K562 (cell line): ENCODE measurements around the gene ILKAP. TPM values are rescaled to one million over a fixed set of nuclear protein-coding genes. Genes with fewer than 3 reads are reported as not detected.

Experiments
- ATAC-seq: fragments of 200-7000 bp; cut with Tn5 transposase; 3 replicates; pipeline ENCODE4 v1.9.1; 2020; ENCODE audit warnings: moderate library complexity
- BruUV-seq: library from RNA; stranded (reverse); fragments of 400-500 nt; replicated peaks from 2 replicates; lab custom pipeline; 2021; lab: Mats Ljungman, UMichigan
- CTCF ChIA-PET: fragments of 300-600 bp; formaldehyde crosslinking; extraction: SDS; loops from one replicate; lab custom pipeline; 2021; ENCODE audit warnings: low intra/inter-chr PET ratio; lab: Yijun Ruan, JAX
- POLR2A ChIA-PET: fragments of 300-600, 350-650 bp; sonication (Branson Sonifier 250); formaldehyde crosslinking; extraction: SDS; loops from one replicate; lab custom pipeline; 2021; ENCODE audit warnings: antibody characterized with exemption, inconsistent platforms; lab: Yijun Ruan, JAX
- DNase-seq, 4 experiments: peaks; one replicate each; pipeline versions ENCODE4 v3.0.0 to v3.0.0-alpha.2; 2011 to 2018; ENCODE audit warnings: low spot score in 3 of 4, mixed read lengths in 3 of 4; ENCODE audit errors: extremely low read depth in 1 of 4
- FAIRE-seq: peaks from 2 replicates; lab custom pipeline; 2011; peaks lifted over from hg19 to GRCh38; lab: Jason Lieb, UNC
- H2AFZ ChIP-seq: 2 replicates; pipeline ENCODE4 v1.6.0; 2011; ENCODE audit warnings: low read depth, low read length, control low read depth, inconsistent platforms
- H3K27ac ChIP-seq: fragments of 200-600 bp; 3 replicates; pipeline ENCODE4 v1.8.0; 2011; ENCODE audit warnings: low read depth, mild to moderate bottlenecking, control low read depth, inconsistent platforms, low read length, moderate library complexity, mixed read lengths; ENCODE audit errors: extremely low read depth
- H3K27me3 ChIP-seq, 2 experiments: fragments of 300-600 bp in 1 of 2; 2 replicates in 1 of 2; 3 replicates in 1 of 2; pipeline versions ENCODE4 v1.6.0 to v1.8.0; 2011; ENCODE audit warnings: inconsistent platforms in 2 of 2, low read length in 2 of 2, mild to moderate bottlenecking in 1 of 2, mixed read lengths in 1 of 2, moderate library complexity in 1 of 2; ENCODE audit not compliant: control insufficient read depth in 2 of 2, insufficient read depth in 2 of 2
- H3K36me3 ChIP-seq: fragments of 300-600 bp; 3 replicates; pipeline ENCODE4 v1.8.0; 2011; ENCODE audit warnings: mild to moderate bottlenecking, low read length, inconsistent platforms; ENCODE audit not compliant: control insufficient read depth, insufficient read depth
- H3K4me1 ChIP-seq, 2 experiments: fragments of 200-600 bp in 1 of 2; replicated peaks in 1 of 2; 2 replicates in 1 of 2; 3 replicates in 1 of 2; pipeline versions ENCODE4 v1.5.1 to v1.8.0; 2011; ENCODE audit warnings: inconsistent platforms in 2 of 2, low read length in 2 of 2, mild to moderate bottlenecking in 1 of 2, mixed read lengths in 1 of 2, moderate library complexity in 1 of 2; ENCODE audit not compliant: control insufficient read depth in 2 of 2, insufficient read depth in 2 of 2
- H3K4me2 ChIP-seq: 2 replicates; pipeline ENCODE4 v1.6.1; 2011; ENCODE audit warnings: low read length, control low read depth, inconsistent platforms, mixed read lengths; ENCODE audit not compliant: insufficient read depth
- H3K4me3 ChIP-seq: fragments of 200-600 bp; sonication (generic), shearing (Covaris generic); 2 replicates; pipeline ENCODE4 v1.5.1; 2016; ENCODE audit warnings: control low read depth, inconsistent platforms
- H3K79me2 ChIP-seq: fragments of 200-600 bp; 3 replicates; pipeline ENCODE4 v1.8.0; 2011; ENCODE audit warnings: low read length, inconsistent platforms; ENCODE audit not compliant: control insufficient read depth, insufficient read depth
- H3K9ac ChIP-seq, 2 experiments: 2 replicates each; pipeline versions ENCODE4 v1.6.0 to v1.6.1; 2011; ENCODE audit warnings: low read depth in 2 of 2, low read length in 2 of 2, control low read depth in 1 of 2, inconsistent platforms in 1 of 2, mild to moderate bottlenecking in 1 of 2, mixed read lengths in 1 of 2; ENCODE audit not compliant: insufficient read depth in 1 of 2
- H3K9me1 ChIP-seq: one replicate; pipeline ENCODE4 v1.6.0; 2011; ENCODE audit warnings: inconsistent platforms, mild to moderate bottlenecking, low read length, moderate library complexity; ENCODE audit not compliant: control insufficient read depth, insufficient read depth
- H3K9me3 ChIP-seq: replicated peaks from 2 replicates; pipeline ENCODE4 v1.5.1; 2011; ENCODE audit warnings: low read depth, low read length, inconsistent platforms; ENCODE audit not compliant: control insufficient read depth, insufficient read depth
- H4K20me1 ChIP-seq: replicated peaks from 2 replicates; pipeline ENCODE4 v1.6.1; 2011; ENCODE audit warnings: low read length, inconsistent platforms, mixed read lengths; ENCODE audit not compliant: control insufficient read depth, insufficient read depth
- ASH1L ChIP-seq: fragments of 450-650 bp; IDR thresholded peaks from 2 replicates; pipeline ENCODE4 v1.6.1; 2018; ENCODE audit warnings: borderline replicate concordance, mild to moderate bottlenecking, low read depth; ENCODE audit not compliant: partially characterized antibody
- E2F3 ChIP-seq: fragments of 250-450 bp; sonication (Bioruptor Pico); IDR thresholded peaks from 2 replicates; pipeline ENCODE4 v1.4.0; 2020; ENCODE audit warnings: mild to moderate bottlenecking
- HNRNPK ChIP-seq: fragments of 200-400 bp; formaldehyde crosslinking; IDR thresholded peaks from one replicate; pipeline ENCODE4 v1.6.1; 2018; ENCODE audit warnings: mild to moderate bottlenecking, low read depth, low read length; ENCODE audit not compliant: poor library complexity, severe bottlenecking
- HNRNPL ChIP-seq: fragments of 200-400 bp; formaldehyde crosslinking; IDR thresholded peaks from 2 replicates; pipeline ENCODE4 v1.6.1; 2017; ENCODE audit warnings: low read depth, mild to moderate bottlenecking, low read length
- KAT7 ChIP-seq: sonication (generic); formaldehyde crosslinking; IDR thresholded peaks from 2 replicates; pipeline ENCODE4 v1.8.0; 2022; ENCODE audit warnings: missing genetic modification reagents, mild to moderate bottlenecking, borderline replicate concordance
- LCOR ChIP-seq: sonication (generic); formaldehyde crosslinking; IDR thresholded peaks from 2 replicates; pipeline ENCODE4 v1.8.0; 2022; ENCODE audit warnings: mild to moderate bottlenecking, missing genetic modification reagents
- MAZ ChIP-seq, 2 experiments: fragments of 450-650 bp in 1 of 2; sonication (generic) in 1 of 2; formaldehyde crosslinking; IDR thresholded peaks in 1 of 2; conservative IDR thresholded peaks in 1 of 2; 2 replicates each; pipeline versions ENCODE4 v1.4.0 to v1.5.0; 2020; ENCODE audit warnings: mild to moderate bottlenecking in 1 of 2, missing genetic modification reagents in 1 of 2
- RBBP5 ChIP-seq: fragments of 200-600 bp; sonication (generic); IDR thresholded peaks from 2 replicates; pipeline ENCODE4 v1.6.1; 2012; ENCODE audit warnings: borderline replicate concordance, mild to moderate bottlenecking, low read length, control low read depth, inconsistent platforms; ENCODE audit not compliant: insufficient read depth, poor library complexity, severe bottlenecking
- WGBS: fragments of 100-300 bp; shearing (Covaris generic); methylation state at CpG from one replicate; pipeline ENCODE4 v1.1.6; 2016; ENCODE audit warnings: low coverage, mixed read lengths; ENCODE audit not compliant: insufficient coverage; ENCODE audit errors: missing lambda C conversion rate; 5-methylcytosine and 5-hydroxymethylcytosine counted together
- in situ Hi-C: fragments of 300-500 bp; cut with MboI; formaldehyde crosslinking; loops from 4 replicates; pipeline ENCODE4 v1.15.0; 2018; ENCODE audit warnings: inconsistent platforms, mixed read lengths
- intact Hi-C: fragments of 100-400 bp; cut with micrococcal nuclease; formaldehyde crosslinking; loops from 2 replicates; pipeline ENCODE4 v1.14.2; 2022
- polyA plus RNA-seq, 8 experiments: library from polyadenylated mRNA; depleted of rRNA in 4 of 8; stranded (reverse) in 5 of 8; unstranded in 3 of 8; fragments of >200 nt; fragmentation: Nextera tagmentation in 2 of 8; fragmentation: Illumina TruSeq in 1 of 8; extraction: Ambion mirVana in 2 of 8; extraction: Trizol in 1 of 8; gene quantifications; 2 replicates each; pipeline versions ENCODE4 v1.2.1 to v1.2.3, GENCODE V29; 2011 to 2014; ENCODE audit warnings: inconsistent platforms in 1 of 8, missing spikeins in 1 of 8
- total RNA-seq, 7 experiments: library from RNA; depleted of rRNA in 6 of 7; stranded (reverse); fragments of >200 nt in 6 of 7; fragmentation: Illumina TruSeq in 2 of 7; extraction: Trizol in 2 of 7; gene quantifications; 2 replicates each; pipeline versions ENCODE4 v1.2.1 to v1.2.3, GENCODE V29; 2011 to 2021; ENCODE audit warnings: low replicate concordance in 1 of 7
- TF ChIP-seq, protein P1 (sequence below), 2 experiments: fragments of 250-450 bp in 1 of 2; fragments of 450-650 bp in 1 of 2; sonication (Bioruptor Pico) in 1 of 2; IDR thresholded peaks; 2 replicates each; pipeline versions ENCODE4 v1.6.1 to v1.8.0; 2016 to 2021; ENCODE audit warnings: mild to moderate bottlenecking in 2 of 2, moderate library complexity in 2 of 2, missing compliant biosample characterization in 1 of 2, missing genetic modification characterization in 1 of 2
- TF ChIP-seq, protein P2 (sequence below): fragments of 450-650 bp; IDR thresholded peaks from 2 replicates; pipeline ENCODE4 v1.6.1; 2017; ENCODE audit warnings: antibody characterized with exemption, mild to moderate bottlenecking
- TF ChIP-seq, protein P3 (sequence below), 2 experiments: IDR thresholded peaks; 2 replicates each; pipeline ENCODE4 v1.6.1; 2012; ENCODE audit warnings: improper control_type of control experiment in 2 of 2, low read depth in 2 of 2, low read length in 2 of 2, borderline replicate concordance in 1 of 2

The ILKAP gene
- total and polyA plus RNA-seq, 9 of the 15 experiments (the other 6 are each of a cell fraction or from before 2014, with no cell fraction given), result 3.1 to 43.9 (median 20.7) TPM

DNA sequence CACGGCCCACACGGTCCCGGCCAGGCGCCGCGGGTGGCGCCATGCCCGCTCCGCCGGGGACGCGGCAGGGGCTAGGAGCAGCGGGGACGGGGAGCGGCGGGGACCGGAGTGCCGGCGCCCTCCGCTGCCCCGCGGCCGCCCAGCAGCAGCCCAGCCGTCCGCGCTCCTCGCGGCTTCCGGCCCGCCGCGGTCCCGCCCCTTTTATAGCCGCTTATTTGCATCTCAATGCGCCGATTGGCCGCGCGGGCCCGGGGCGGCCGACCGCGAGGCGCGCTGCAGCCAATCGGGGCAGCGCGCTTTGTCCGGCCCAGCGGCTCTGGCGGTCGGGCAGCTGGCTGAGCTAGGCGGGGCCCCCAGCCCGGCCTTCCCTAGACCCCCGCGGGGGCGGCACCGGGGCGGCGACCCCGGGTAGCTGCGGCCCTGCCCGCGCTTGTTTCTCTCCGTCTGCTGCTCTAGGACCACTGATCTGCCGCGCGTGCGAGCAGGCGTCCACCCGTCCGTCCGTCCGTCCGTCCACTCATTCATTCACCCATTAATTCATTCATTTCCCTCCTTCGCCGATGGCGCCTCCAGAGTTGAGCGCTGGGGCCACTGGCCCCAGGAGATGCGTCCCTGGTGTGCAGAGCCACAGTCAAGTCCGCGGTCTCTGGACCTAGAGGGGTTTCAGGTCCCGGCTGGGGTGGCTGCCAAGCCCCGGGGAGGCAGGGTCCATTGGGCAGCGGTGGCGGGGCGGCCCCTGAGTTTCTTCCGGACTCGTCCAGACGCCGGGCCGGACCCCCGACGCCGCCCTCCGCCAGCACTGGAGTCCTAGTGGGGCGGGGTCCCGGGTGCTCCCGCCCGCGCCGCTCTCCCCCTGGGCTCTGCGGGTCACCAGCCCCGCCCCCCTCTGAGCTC is 36.6 kb upstream of the ILKAP start, which contains the start of gene HES6:
Gene HES6 (minus strand): TSS at position 176 of the 894 bp plus-strand sequence. CDS start 133 bp downstream, at position 43.
- peak; percentile 88 for ATAC-seq
- no peaks in the 10 kb centered on the region for H4K20me1 ChIP-seq
- 0% methylated on average over 9 of the region's 105 CpGs for whole genome bisulfite sequencing
- H3K36me3 ChIP-seq, result peaks cover 10% of the 10 kb centered on the region; the same call in 2 of the 3 replicates
- peak within 1 kb of the TSS; percentile 77 for H3K27ac ChIP-seq
- no peaks in the 10 kb centered on the region for H3K9me3 ChIP-seq
- DNase-seq, result peak; percentile 90 to 96 (median 92)
- CTCF ChIA-PET, result no interaction called here
- in situ Hi-C loops, result no loop called here
- no peaks in the 10 kb centered on the region for H3K27me3 ChIP-seq
- intact Hi-C loops, result loop anchor here (5.0 kb wide), 1 partner anchor 73 kb away; no protein-coding TSS in a partner anchor
- H3K4me3 ChIP-seq, result peak within 1 kb of the TSS; percentile 74
- H3K4me1 ChIP-seq, result peaks cover 24 to 50% of the 10 kb centered on the region in 2 experiments
- no TSS peak for BruUV-seq
- POLR2A ChIA-PET, result interaction anchor here (0.6 to 1.7 kb wide), 3 partner anchors 9 to 361 kb away, joined by 3 to 5 read pairs (median 5); no protein-coding TSS in a partner anchor
- H3K9ac ChIP-seq, result peak within 1 kb of the TSS; percentile 67 to 97
- no peaks in the 10 kb centered on the region for H3K9me1 ChIP-seq
- peak within 1 kb of the TSS; percentile 76 for H3K4me2 ChIP-seq
- peaks cover 23% of the 10 kb centered on the region for H3K79me2 ChIP-seq
- peak within 1 kb of the TSS; percentile 88 for H2AFZ ChIP-seq
- peak; percentile 57 for FAIRE-seq
- TF ChIP-seq E2F3, result 0 out of 2 replicates have a peak, but pooled peaks have one; percentile 24
- TF ChIP-seq RBBP5, result peak; percentile 26
- no peak for TF ChIP-seq LCOR (CRISPR knock-in tag)
- TF ChIP-seq HNRNPK, result peak; percentile 23
- TF ChIP-seq, protein P1, sequence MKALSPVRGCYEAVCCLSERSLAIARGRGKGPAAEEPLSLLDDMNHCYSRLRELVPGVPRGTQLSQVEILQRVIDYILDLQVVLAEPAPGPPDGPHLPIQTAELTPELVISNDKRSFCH (CRISPR knock-in tag; IDR thresholded peaks at IDR 0.05), result no peak
- TF ChIP-seq, protein P1 (tag; IDR thresholded peaks at IDR 0.05), result 0 out of 2 replicates have a peak, but pooled peaks have one; percentile 26
- TF ChIP-seq ASH1L, result no peak
- TF ChIP-seq HNRNPL, result peak; percentile 75; the same call in 1 of the 2 replicates
- TF ChIP-seq, protein P2, sequence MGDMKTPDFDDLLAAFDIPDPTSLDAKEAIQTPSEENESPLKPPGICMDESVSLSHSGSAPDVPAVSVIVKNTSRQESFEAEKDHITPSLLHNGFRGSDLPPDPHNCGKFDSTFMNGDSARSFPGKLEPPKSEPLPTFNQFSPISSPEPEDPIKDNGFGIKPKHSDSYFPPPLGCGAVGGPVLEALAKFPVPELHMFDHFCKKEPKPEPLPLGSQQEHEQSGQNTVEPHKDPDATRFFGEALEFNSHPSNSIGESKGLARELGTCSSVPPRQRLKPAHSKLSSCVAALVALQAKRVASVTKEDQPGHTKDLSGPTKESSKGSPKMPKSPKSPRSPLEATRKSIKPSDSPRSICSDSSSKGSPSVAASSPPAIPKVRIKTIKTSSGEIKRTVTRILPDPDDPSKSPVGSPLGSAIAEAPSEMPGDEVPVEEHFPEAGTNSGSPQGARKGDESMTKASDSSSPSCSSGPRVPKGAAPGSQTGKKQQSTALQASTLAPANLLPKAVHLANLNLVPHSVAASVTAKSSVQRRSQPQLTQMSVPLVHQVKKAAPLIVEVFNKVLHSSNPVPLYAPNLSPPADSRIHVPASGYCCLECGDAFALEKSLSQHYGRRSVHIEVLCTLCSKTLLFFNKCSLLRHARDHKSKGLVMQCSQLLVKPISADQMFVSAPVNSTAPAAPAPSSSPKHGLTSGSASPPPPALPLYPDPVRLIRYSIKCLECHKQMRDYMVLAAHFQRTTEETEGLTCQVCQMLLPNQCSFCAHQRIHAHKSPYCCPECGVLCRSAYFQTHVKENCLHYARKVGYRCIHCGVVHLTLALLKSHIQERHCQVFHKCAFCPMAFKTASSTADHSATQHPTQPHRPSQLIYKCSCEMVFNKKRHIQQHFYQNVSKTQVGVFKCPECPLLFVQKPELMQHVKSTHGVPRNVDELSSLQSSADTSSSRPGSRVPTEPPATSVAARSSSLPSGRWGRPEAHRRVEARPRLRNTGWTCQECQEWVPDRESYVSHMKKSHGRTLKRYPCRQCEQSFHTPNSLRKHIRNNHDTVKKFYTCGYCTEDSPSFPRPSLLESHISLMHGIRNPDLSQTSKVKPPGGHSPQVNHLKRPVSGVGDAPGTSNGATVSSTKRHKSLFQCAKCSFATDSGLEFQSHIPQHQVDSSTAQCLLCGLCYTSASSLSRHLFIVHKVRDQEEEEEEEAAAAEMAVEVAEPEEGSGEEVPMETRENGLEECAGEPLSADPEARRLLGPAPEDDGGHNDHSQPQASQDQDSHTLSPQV, result no peak
- TF ChIP-seq, protein P3, sequence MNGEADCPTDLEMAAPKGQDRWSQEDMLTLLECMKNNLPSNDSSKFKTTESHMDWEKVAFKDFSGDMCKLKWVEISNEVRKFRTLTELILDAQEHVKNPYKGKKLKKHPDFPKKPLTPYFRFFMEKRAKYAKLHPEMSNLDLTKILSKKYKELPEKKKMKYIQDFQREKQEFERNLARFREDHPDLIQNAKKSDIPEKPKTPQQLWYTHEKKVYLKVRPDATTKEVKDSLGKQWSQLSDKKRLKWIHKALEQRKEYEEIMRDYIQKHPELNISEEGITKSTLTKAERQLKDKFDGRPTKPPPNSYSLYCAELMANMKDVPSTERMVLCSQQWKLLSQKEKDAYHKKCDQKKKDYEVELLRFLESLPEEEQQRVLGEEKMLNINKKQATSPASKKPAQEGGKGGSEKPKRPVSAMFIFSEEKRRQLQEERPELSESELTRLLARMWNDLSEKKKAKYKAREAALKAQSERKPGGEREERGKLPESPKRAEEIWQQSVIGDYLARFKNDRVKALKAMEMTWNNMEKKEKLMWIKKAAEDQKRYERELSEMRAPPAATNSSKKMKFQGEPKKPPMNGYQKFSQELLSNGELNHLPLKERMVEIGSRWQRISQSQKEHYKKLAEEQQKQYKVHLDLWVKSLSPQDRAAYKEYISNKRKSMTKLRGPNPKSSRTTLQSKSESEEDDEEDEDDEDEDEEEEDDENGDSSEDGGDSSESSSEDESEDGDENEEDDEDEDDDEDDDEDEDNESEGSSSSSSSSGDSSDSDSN (IDR thresholded peaks at IDR 0.05; ENCODE audit: borderline replicate concordance in 1 of 2, low read depth in 2 of 2, low read length in 2 of 2), result 0 out of 4 replicates have a peak, but pooled peaks of 1 of the 2 experiments have one; percentile 27
- TF ChIP-seq MAZ (CRISPR knock-in tag; conservative IDR thresholded peaks at IDR 0.05 in 1 of 2, IDR thresholded peaks at IDR 0.05 in 1 of 2), result peak; percentile 20 to 21; a peak in 1 of 4 replicates
- TF ChIP-seq KAT7, result no peak
